NT2/D1 (cell line): Measurements from ENCODE around the gene TCP11.

ENCODE experiments used
- DNase-seq: peaks from one replicate; pipeline ENCODE4 v3.0.0-alpha.2; 2011; ENCODE audit warnings: low read depth, low spot score
- H3K27me3 ChIP-seq: 2 replicates; pipeline ENCODE4 v1.6.0; 2011; ENCODE audit warnings: mild to moderate bottlenecking; ENCODE audit not compliant: insufficient read length, insufficient read depth
- H3K36me3 ChIP-seq: 2 replicates; pipeline ENCODE4 v1.6.1; 2011; ENCODE audit warnings: mild to moderate bottlenecking, low read length, mixed read lengths; ENCODE audit not compliant: insufficient read depth, insufficient read length
- H3K4me1 ChIP-seq: 2 replicates; pipeline ENCODE4 v1.5.1; 2011; ENCODE audit not compliant: insufficient read depth, insufficient read length
- H3K4me3 ChIP-seq: 2 replicates; pipeline ENCODE4 v1.5.1; 2011; ENCODE audit warnings: low read depth; ENCODE audit not compliant: insufficient read length
- H3K9ac ChIP-seq: 2 replicates; pipeline ENCODE4 v1.6.0; 2011; ENCODE audit warnings: low read depth; ENCODE audit not compliant: insufficient read length
- H3K9me3 ChIP-seq: 2 replicates; pipeline ENCODE4 v1.5.1; 2011; ENCODE audit warnings: mild to moderate bottlenecking, low read length; ENCODE audit not compliant: insufficient read depth
- SUZ12 ChIP-seq: IDR thresholded peaks from 2 replicates; pipeline ENCODE4 v1.6.1; 2011; ENCODE audit not compliant: insufficient read length, insufficient read depth; ENCODE audit errors: extremely low read depth
- YY1 ChIP-seq: IDR thresholded peaks from 2 replicates; pipeline ENCODE4 v1.6.1; 2011; ENCODE audit not compliant: insufficient read length, insufficient read depth
- ZNF274 ChIP-seq: IDR thresholded peaks from 2 replicates; pipeline ENCODE4 v1.6.1; 2011; ENCODE audit warnings: mild to moderate bottlenecking, low read depth, low read length

TCP11 gene

DNA sequence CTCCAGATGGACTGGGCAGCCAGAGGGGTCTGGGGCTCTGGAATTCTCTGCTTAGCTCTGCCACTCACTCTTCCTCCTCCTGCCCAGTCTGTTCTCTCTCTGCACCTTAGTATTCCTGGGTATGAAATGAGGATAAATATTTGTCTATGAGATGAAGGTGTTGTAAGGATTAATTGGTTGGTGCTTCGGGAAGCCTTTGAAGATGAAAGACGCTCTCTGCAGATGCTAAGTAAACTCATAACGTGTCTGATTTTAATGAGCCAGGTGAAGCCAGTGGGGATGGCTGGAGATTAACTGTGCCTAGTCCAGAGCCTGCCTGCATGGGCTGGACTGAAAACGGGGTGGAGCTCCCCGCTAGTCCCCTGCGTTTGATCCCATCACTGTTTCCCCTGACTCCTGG is 23.1 kb upstream of the TCP11 start:
- no peaks in the 10 kb centered on the region for H3K4me1 ChIP-seq
- H3K36me3 ChIP-seq = no peaks in the 10 kb centered on the region
- H3K4me3 ChIP-seq = no peak overlapping the region
- no peak for TF ChIP-seq ZNF274
- TF ChIP-seq SUZ12 = no peak
- no peak for TF ChIP-seq YY1
- no peak for DNase-seq
- peaks cover 11% of the 10 kb centered on the region for H3K27me3 ChIP-seq
- no peak overlapping the region for H3K9ac ChIP-seq
- peaks cover 1% of the 10 kb centered on the region; the same call in 1 of the 2 replicates for H3K9me3 ChIP-seq

DNA sequence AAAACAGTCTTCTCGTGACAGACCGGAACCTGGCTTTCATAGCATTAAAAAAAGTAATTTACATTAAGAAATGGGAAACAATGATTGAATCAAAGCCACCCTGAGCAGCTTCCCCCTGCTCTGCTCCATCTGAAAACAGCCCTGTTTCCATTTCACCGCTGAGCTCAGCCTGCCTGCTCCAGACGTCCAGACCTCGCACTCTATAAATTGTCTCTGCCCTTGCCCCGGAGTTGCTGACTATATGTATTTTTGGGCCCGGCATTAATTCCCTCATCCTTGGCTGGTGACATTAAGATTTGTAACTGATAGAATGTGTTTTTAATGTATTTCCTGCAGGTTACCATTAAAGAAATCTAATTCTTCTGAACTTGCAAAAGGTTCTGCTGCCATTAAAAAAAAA is 22.7 kb upstream of the TCP11 start:
- Histone ChIP-seq H3K4me3 (no peak overlapping the region), H3K9me3 (no peaks in the 10 kb centered on the region), H3K4me1 (no peaks in the 10 kb centered on the region), H3K27me3 (peaks cover 11% of the 10 kb centered on the region), H3K9ac (no peak overlapping the region), H3K36me3 (no peaks in the 10 kb centered on the region)
- TF ChIP-seq SUZ12 (no peak), ZNF274 (no peak), YY1 (no peak)
- DNase-seq = no peak

DNA sequence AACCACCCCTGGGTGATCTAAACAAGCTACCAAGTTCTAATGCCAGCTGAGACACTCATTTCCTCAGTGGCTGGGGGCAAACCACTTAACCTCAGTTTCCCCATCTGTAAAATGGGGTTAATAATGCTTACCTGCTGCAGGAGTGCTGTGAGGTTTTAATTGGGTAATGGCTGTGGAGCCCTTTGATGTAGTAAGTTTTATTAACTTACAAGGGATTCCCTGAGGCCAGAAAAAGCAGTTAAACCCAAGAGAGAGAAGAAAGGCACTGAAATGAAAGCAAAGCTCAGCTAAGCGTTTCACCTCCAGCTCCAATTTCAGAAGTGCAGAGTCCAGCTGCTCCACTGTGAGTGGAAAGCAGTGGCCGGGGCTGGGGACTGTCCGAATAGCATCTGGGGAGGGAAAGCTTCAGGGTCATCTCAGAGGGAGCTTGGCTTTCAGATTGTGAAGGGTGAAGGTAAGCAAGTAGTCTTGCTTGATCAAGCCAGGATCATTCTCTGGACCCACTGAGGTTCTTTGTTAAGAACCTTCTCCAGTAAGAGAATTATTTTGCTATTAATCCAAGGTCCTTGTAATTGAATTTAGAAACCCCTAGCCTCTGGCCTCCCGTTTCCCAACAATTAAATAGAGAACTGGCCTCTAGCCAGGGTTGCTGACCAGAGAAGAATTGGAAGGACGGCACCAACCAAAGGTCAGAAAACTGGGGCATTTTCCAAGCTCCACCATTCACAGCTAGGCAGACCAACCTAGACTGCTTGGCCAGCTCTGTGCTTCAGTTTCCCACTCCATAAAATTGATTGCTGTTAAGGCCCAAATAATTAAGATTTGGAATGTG is 20.9 kb upstream of the TCP11 start:
- no peak for DNase-seq
- H3K4me3 ChIP-seq = no peak overlapping the region
- no peaks in the 10 kb centered on the region for H3K36me3 ChIP-seq
- no peaks in the 10 kb centered on the region for H3K9me3 ChIP-seq
- TF ChIP-seq ZNF274 (no peak), YY1 (no peak), SUZ12 (no peak)
- H3K4me1 ChIP-seq = no peaks in the 10 kb centered on the region
- peaks cover 11% of the 10 kb centered on the region for H3K27me3 ChIP-seq
- H3K9ac ChIP-seq = no peak overlapping the region

DNA sequence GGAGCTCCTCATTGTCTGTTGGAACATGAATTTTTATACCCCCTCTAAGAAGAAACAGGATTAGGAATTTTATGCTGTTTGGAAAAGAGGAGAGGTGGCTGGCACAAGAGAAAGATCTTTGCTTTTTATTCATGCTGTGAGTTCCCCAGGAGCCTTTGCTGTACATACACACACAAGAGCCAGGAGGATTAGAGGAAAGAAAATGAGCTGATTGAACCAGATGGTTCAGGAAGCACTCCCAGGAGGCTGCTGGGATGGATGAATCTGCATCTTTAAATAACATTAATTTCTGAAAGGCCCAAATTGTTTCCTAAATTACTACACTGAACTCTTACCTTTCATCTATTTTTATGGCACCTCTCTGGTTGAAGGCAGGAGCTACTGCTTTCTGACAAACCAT is 20.1 kb upstream of the TCP11 start:
- no peak for DNase-seq
- Histone ChIP-seq H3K36me3 (no peaks in the 10 kb centered on the region), H3K4me3 (no peak overlapping the region), H3K9me3 (no peaks in the 10 kb centered on the region), H3K4me1 (no peaks in the 10 kb centered on the region), H3K27me3 (peaks cover 11% of the 10 kb centered on the region), H3K9ac (no peak overlapping the region)
- TF ChIP-seq SUZ12 (no peak), ZNF274 (no peak), YY1 (no peak)

DNA sequence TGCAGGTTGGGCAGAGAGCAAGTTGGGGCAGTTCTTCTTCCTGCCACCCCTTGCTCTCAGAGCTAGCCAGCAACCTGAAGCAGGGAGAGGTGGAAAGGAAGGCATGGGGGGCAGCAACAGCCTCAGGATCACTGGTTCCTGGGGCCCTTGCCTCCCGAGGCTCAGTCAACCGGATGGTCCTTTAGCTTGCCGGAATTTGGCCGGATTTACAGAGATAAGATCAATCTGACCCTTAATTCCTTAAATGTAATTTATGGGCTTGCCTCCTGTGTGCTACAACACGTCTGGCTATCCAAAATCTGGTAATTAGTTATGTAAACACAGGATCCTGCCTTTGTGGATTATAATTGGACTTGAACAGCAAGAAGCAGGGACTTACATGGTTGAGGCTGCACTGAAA is 19.5 kb upstream of the TCP11 start:
- DNase-seq = no peak
- TF ChIP-seq SUZ12 (no peak), YY1 (no peak), ZNF274 (no peak)
- Histone ChIP-seq H3K36me3 (no peaks in the 10 kb centered on the region), H3K4me3 (no peak overlapping the region), H3K27me3 (peaks cover 11% of the 10 kb centered on the region), H3K9me3 (no peaks in the 10 kb centered on the region), H3K9ac (no peak overlapping the region), H3K4me1 (no peaks in the 10 kb centered on the region)

DNA sequence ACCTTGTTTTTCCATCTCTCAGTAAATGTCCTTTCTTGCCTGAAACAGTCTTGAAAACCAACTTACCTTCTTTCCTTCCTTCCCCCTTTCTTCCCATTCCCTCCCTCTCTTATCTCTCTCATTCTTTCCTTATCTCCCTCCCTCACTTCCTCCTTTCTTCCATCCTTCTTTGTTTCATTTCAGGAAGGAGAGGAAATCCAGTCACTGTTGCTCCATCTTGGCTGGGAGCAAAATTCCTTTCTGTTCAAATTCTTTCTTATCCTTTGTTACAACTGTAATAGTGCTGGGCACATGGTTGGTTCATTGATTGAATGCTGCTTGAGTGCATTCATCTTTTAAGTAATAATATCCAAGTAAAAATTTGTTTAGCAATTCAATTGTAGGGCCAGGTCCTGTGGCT is 17.4 kb upstream of the TCP11 start:
- H3K4me1 ChIP-seq = no peaks in the 10 kb centered on the region

DNA sequence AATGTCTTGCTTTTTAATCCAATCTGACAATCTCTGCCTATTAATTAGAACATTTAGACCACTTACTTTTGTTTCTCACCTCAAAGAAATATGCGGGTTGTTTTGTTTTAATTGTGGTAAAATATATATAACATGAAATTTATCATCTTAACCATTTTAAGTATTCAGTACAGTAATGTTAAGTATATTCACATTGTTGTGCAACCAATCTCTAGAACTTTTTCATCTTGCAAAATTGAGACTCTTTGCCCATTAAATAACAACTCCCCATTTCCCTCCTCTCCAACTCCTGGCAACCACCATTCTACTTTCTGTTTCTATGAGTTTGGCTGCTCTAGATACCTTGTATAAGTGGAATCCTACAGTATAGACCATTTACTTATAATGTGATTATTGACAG is 13.8 kb upstream of the TCP11 start:
- Histone ChIP-seq H3K27me3 (peaks cover 3% of the 10 kb centered on the region), H3K36me3 (no peaks in the 10 kb centered on the region), H3K9me3 (no peaks in the 10 kb centered on the region), H3K4me1 (no peaks in the 10 kb centered on the region), H3K4me3 (no peak overlapping the region), H3K9ac (no peak overlapping the region)
- DNase-seq = no peak
- TF ChIP-seq SUZ12 (no peak), YY1 (no peak), ZNF274 (no peak)

More for the DNA sequence above, 17.4 kb upstream of the TCP11 start:
- no peak for TF ChIP-seq ZNF274
- no peak for TF ChIP-seq SUZ12
- no peak for TF ChIP-seq YY1
- H3K9me3 ChIP-seq = no peaks in the 10 kb centered on the region
- H3K4me3 ChIP-seq = no peak overlapping the region
- H3K9ac ChIP-seq = no peak overlapping the region
- H3K27me3 ChIP-seq = peaks cover 9% of the 10 kb centered on the region
- H3K36me3 ChIP-seq = no peaks in the 10 kb centered on the region
- no peak for DNase-seq
